ENCODE data around the gene INPP5A.

DNA sequence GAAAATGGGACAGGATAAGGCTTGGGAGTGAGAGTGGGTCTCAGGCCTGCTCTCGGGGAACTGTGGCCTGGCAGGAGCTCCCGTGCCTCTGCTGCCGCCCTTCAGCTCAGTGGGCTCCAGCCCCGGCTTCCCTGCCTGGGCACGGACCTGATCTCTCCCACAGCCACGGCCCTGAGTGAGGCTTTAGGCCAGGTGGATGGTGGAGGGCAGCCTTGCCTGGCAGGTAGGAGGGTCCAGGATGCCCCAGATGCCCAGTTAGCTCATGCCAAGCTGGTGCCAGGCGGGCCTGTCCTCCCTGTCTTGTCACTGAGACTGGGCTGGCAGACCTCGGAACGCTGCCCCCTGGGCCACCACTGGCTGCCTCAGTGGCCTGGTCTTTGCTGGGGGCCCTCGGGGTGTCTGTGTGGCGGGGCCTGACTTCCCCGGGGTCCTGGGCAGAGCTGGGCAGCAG lies 116.6 kb downstream of the INPP5A start:
- TF ChIP-seq, protein P1, sequence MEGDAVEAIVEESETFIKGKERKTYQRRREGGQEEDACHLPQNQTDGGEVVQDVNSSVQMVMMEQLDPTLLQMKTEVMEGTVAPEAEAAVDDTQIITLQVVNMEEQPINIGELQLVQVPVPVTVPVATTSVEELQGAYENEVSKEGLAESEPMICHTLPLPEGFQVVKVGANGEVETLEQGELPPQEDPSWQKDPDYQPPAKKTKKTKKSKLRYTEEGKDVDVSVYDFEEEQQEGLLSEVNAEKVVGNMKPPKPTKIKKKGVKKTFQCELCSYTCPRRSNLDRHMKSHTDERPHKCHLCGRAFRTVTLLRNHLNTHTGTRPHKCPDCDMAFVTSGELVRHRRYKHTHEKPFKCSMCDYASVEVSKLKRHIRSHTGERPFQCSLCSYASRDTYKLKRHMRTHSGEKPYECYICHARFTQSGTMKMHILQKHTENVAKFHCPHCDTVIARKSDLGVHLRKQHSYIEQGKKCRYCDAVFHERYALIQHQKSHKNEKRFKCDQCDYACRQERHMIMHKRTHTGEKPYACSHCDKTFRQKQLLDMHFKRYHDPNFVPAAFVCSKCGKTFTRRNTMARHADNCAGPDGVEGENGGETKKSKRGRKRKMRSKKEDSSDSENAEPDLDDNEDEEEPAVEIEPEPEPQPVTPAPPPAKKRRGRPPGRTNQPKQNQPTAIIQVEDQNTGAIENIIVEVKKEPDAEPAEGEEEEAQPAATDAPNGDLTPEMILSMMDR (IDR thresholded peaks at IDR 0.05): no peak
- TF ChIP-seq EZH2 (IDR thresholded peaks at IDR 0.05; ENCODE audit: borderline replicate concordance, insufficient read depth, low read depth, low read length, poor library complexity, severe bottlenecking): no peak
